SK-MEL-5 (cell line): ENCODE results near the gene TNFRSF21. TPM values are rescaled to one million over a fixed set of nuclear protein-coding genes. Genes with fewer than 3 reads are reported as not detected.

ENCODE experiments used
- DNase-seq: peaks from one replicate; pipeline ENCODE4 v3.0.0-alpha.2; 2016; ENCODE audit warnings: low read depth, low spot score
- in situ Hi-C: cut with HindIII; loops from 2 replicates; pipeline ENCODE4 v1.10.0; 2016; ENCODE audit warnings: low sequenced_read_pairs, high pct_unique_total_duplicates, low pct_unique_long_range_greater_than_20kb
- total RNA-seq: library from RNA; depleted of rRNA; stranded (reverse); fragments of >200 nt; shearing (Covaris generic); gene quantifications from 2 replicates; pipeline ENCODE4 v1.2.3, GENCODE V29; 2014

The TNFRSF21 gene
- total RNA-seq, 1 experiment from 2014 or later, result 15.0 TPM

- DNase-seq, result no peak
- in situ Hi-C loops, result no loop called here
Measured at GRCh38 chr6:47206626-47207025, 103.1 kb downstream of the TNFRSF21 start.

GRCh38 chr6:47203938-47204611 is 105.6 kb downstream of the TNFRSF21 start:
- no peak for DNase-seq
- in situ Hi-C loops, result no loop called here

GRCh38 chr6:47203266-47203937 is 106.3 kb downstream of the TNFRSF21 start:
- in situ Hi-C loops, result no loop called here
- DNase-seq, result no peak

- no peak for DNase-seq
- in situ Hi-C loops, result no loop called here
Measured at GRCh38 chr6:47202644-47203205, 107.0 kb downstream of the TNFRSF21 start.

GRCh38 chr6:47200536-47201334 is 109.0 kb downstream of the TNFRSF21 start:
- in situ Hi-C loops, result no loop called here
- DNase-seq, result no peak

- in situ Hi-C loops, result no loop called here
- DNase-seq, result peak; percentile 7
Measured at GRCh38 chr6:47197682-47198640, 111.7 kb downstream of the TNFRSF21 start.

GRCh38 chr6:47196113-47196512 is 113.6 kb downstream of the TNFRSF21 start:
- DNase-seq, result no peak
- in situ Hi-C loops, result no loop called here

- in situ Hi-C loops, result no loop called here
- DNase-seq, result no peak
Measured at GRCh38 chr6:47195011-47195650, 114.6 kb downstream of the TNFRSF21 start.

GRCh38 chr6:47188588-47189021 is 121.1 kb downstream of the TNFRSF21 start:
- DNase-seq, result no peak
- in situ Hi-C loops, result no loop called here

- no peak for DNase-seq
Measured at GRCh38 chr6:47187893-47188587, 121.7 kb downstream of the TNFRSF21 start.

GRCh38 chr6:47187113-47187512 is 122.6 kb downstream of the TNFRSF21 start:
- in situ Hi-C loops, result no loop called here
- DNase-seq, result no peak

More at GRCh38 chr6:47187893-47188587, 121.7 kb downstream of the TNFRSF21 start:
- in situ Hi-C loops, result no loop called here

- in situ Hi-C loops, result no loop called here
- no peak for DNase-seq
Measured at GRCh38 chr6:47182291-47182957, 127.3 kb downstream of the TNFRSF21 start.

- in situ Hi-C loops, result no loop called here
- DNase-seq, result no peak
Measured at GRCh38 chr6:47181681-47182080, 128.0 kb downstream of the TNFRSF21 start.
